Gastroesophageal sphincter (tissue), 3 donors: ENCODE data around the gene CCDC185.

ENCODE experiments used
- EP300 ChIP-seq: sonication (generic); formaldehyde crosslinking; IDR thresholded peaks from one replicate; pipeline ENCODE4 v1.6.1; 2017; ENCODE audit warnings: antibody characterized with exemption, mild to moderate bottlenecking
- POLR2A ChIP-seq, 2 donors: fragments of 450-650 bp; IDR thresholded peaks; one replicate each; pipeline ENCODE4 v1.6.1; 2017; ENCODE audit warnings: antibody characterized with exemption in 2 of 2, mild to moderate bottlenecking in 2 of 2, moderate library complexity in 1 of 2
- POLR2AphosphoS5 ChIP-seq: sonication (generic); formaldehyde crosslinking; IDR thresholded peaks from one replicate; pipeline ENCODE4 v1.6.1; 2017; ENCODE audit warnings: antibody characterized with exemption
- TF ChIP-seq, protein P1 (sequence below), 4 experiments: fragments of 200-600 bp in 2 of 4; fragments of 450-650 bp in 2 of 4; sonication (generic) in 1 of 4; IDR thresholded peaks; one replicate each; pipeline ENCODE4 v1.5.1; 2017 to 2019; ENCODE audit warnings: antibody characterized with exemption in 4 of 4, mild to moderate bottlenecking in 2 of 4, moderate library complexity in 2 of 4

DNA sequence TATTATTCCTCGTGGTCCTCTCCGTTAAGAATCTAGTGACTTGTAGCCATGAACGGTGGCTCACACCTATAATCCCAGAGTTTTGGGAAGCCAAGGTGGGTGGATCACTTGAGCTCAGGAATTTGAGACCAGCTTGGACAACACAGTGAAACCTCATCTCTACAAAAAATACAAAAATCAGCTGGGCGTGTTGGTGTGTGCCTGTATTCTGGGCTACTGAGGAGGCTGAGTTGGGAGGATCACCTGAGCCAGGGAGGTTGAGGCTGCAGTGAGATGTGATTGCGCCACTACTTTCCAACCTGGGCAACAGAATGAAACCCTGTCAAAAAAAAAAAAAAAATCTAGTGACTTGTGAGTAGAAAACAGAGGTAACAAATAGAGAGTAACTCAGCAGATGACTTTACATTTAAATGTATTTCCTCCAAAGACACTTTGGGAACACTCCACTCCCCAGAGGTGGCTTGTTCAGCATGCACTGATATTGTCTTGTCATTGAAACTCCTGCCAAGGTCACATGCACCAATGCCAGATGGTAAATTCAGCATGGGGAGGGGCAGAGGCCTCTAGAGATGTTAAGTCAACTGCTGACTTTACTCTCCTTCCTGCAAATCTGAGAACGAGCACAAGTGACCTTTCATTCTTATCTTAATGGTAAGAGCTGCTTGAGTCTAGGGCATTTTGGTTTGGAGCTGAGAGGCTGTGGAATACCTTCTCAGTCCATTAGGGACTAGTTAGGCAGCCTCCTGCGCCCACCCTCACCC is 24.9 kb downstream of the CCDC185 start:
- TF ChIP-seq, protein P1, sequence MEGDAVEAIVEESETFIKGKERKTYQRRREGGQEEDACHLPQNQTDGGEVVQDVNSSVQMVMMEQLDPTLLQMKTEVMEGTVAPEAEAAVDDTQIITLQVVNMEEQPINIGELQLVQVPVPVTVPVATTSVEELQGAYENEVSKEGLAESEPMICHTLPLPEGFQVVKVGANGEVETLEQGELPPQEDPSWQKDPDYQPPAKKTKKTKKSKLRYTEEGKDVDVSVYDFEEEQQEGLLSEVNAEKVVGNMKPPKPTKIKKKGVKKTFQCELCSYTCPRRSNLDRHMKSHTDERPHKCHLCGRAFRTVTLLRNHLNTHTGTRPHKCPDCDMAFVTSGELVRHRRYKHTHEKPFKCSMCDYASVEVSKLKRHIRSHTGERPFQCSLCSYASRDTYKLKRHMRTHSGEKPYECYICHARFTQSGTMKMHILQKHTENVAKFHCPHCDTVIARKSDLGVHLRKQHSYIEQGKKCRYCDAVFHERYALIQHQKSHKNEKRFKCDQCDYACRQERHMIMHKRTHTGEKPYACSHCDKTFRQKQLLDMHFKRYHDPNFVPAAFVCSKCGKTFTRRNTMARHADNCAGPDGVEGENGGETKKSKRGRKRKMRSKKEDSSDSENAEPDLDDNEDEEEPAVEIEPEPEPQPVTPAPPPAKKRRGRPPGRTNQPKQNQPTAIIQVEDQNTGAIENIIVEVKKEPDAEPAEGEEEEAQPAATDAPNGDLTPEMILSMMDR (IDR thresholded peaks at IDR 0.05): no peak
- TF ChIP-seq POLR2AphosphoS5 (no peak), POLR2A (IDR thresholded peaks at IDR 0.05) (no peak), EP300 (no peak)
